ENCODE data around the gene ZFTA. TPM values are rescaled to one million over a fixed set of nuclear protein-coding genes. Genes with fewer than 3 reads are reported as not detected.
"Not testable (repeated sequence)": the region's sequence is repeated elsewhere in the genome, so short reads cannot be mapped to it uniquely, and the experiment has no call there.

The ZFTA gene
- total and polyA plus RNA-seq, 3 donors from 2014 or later: 12.0 to 31.0 (median 19.5) TPM

- 11 to 14% methylated on average over 7 of the region's 7 CpGs for WGBS, 2 donors
- no peaks in the 10 kb centered on the region for H3K27me3 ChIP-seq
- H3K27ac ChIP-seq: peak overlapping the region in 1 of 2 donors; percentile 73
- peak overlapping the region; percentile 78 to 80 for H3K4me3 ChIP-seq
- H3K36me3 ChIP-seq (ENCODE audit: low read depth, missing control alignments): no peaks in the 10 kb centered on the region
- intact Hi-C loops (cut with DNase I; ENCODE audit: low total_unique reads): no loop called here
- peaks cover 3% of the 10 kb centered on the region for H3K4me1 ChIP-seq
- DNase-seq: no peak
- TF ChIP-seq POLR2A (IDR thresholded peaks at IDR 0.05): no peak
- TF ChIP-seq, protein P1, sequence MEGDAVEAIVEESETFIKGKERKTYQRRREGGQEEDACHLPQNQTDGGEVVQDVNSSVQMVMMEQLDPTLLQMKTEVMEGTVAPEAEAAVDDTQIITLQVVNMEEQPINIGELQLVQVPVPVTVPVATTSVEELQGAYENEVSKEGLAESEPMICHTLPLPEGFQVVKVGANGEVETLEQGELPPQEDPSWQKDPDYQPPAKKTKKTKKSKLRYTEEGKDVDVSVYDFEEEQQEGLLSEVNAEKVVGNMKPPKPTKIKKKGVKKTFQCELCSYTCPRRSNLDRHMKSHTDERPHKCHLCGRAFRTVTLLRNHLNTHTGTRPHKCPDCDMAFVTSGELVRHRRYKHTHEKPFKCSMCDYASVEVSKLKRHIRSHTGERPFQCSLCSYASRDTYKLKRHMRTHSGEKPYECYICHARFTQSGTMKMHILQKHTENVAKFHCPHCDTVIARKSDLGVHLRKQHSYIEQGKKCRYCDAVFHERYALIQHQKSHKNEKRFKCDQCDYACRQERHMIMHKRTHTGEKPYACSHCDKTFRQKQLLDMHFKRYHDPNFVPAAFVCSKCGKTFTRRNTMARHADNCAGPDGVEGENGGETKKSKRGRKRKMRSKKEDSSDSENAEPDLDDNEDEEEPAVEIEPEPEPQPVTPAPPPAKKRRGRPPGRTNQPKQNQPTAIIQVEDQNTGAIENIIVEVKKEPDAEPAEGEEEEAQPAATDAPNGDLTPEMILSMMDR (IDR thresholded peaks at IDR 0.05): no peak
- H3K9me3 ChIP-seq: no peaks in the 10 kb centered on the region
Observed at GRCh38 chr11:63814383-63814736, 45.8 kb upstream of the ZFTA start.

DNA sequence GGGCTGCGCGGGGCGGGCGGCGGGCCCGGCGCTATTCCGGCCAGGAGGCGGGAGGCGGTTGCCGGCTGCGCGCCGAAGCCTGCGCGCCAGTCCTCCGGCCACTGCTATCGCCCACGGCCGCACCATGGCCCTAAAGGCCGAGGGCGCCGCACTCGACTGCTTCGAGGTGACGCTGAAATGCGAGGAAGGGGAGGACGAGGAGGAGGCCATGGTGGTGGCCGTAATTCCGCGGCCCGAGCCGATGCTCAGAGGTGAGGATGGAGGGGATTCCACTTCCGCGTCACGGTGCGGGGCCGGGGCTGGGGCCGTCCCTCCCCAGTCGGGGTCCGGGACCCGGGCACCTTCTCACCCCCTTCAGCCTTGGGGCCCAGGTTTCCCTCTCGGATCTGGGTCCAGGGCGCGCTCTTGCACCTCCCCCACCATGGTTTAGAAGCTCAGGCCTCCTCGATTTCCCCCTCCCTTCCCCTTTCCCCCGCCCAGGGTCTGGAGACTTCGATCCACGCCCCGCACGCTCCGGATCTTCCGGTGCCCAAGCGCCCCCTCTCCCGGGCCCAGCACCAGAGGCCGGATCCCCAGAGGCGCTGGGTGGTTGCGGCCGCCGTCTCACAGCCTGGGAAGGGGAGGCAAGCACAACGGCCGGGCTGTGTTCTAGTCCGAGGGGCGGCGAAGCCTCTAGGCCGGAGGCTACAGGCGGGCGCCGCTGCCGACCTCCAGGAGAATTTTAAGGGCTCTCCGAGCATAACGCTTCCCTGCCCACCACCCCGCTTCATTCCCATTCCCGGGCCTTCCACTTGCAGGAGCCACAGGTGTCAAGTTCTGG lies 45.2 kb upstream of the ZFTA start:
- 1% methylated on average over 73 of the region's 74 CpGs; no CpG with 5 or more reads in 1 of the 2 donors for WGBS, 2 donors
- TF ChIP-seq POLR2A (IDR thresholded peaks at IDR 0.05): no peak
- TF ChIP-seq, protein P1 (IDR thresholded peaks at IDR 0.05): no peak
- no peaks in the 10 kb centered on the region for H3K27me3 ChIP-seq
- peak; percentile 51 for DNase-seq
- peak overlapping the region; percentile 78 to 80 for H3K4me3 ChIP-seq
- H3K36me3 ChIP-seq (ENCODE audit: low read depth, missing control alignments): no peaks in the 10 kb centered on the region
- H3K27ac ChIP-seq: peak overlapping the region; percentile 47 to 73
- intact Hi-C loops (cut with DNase I; ENCODE audit: low total_unique reads): no loop called here
- peaks cover 3% of the 10 kb centered on the region for H3K4me1 ChIP-seq
- no peaks in the 10 kb centered on the region for H3K9me3 ChIP-seq

DNA sequence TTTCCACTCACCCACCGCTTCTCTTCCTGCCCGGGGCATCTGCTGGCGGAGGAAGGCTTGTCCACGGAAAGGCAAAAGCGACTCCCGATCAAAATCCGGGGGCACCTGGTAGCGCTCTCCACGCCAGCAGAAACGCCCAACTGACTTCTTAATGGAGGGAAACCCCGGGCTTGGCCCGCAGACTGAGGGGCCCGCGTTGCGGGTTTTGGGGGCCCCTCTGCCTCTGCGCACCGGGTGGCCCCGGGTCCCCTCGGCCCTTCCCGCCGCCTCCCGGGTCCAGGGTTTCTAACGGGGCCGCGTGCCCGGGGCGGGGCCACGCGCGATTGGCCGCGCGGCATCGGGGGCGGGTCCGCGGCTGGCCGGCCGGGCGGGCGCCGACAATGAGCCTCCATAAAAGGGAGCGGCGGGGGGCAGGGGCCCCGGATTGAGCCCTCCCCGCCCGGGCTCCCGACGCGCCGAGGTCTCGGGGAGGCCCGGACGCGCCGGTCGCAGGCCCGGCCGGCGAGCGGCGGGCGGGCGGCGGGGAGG lies 44.5 kb upstream of the ZFTA start, which contains the start of gene SPINDOC:
TSS of gene SPINDOC (plus strand) at position 422 of the 528 bp plus-strand sequence. CDS start 231 bp downstream, outside the sequence.
- Histone ChIP-seq H3K9me3 (no peaks in the 10 kb centered on the region), H3K4me3 (peak within 1 kb of the TSS; percentile 78 to 80), H3K27ac (peak within 1 kb of the TSS; percentile 47 to 73), H3K36me3 (ENCODE audit: low read depth, missing control alignments) (no peaks in the 10 kb centered on the region), H3K4me1 (peaks cover 3% of the 10 kb centered on the region), H3K27me3 (no peaks in the 10 kb centered on the region)
- WGBS, 2 donors: 0 to 1% methylated on average over 13 to 30 of the region's 65 CpGs
- DNase-seq: peak; percentile 80
- intact Hi-C loops (cut with DNase I; ENCODE audit: low total_unique reads): no loop called here
- no peak for TF ChIP-seq POLR2A (IDR thresholded peaks at IDR 0.05)
- TF ChIP-seq, protein P1 (IDR thresholded peaks at IDR 0.05): no peak

DNA sequence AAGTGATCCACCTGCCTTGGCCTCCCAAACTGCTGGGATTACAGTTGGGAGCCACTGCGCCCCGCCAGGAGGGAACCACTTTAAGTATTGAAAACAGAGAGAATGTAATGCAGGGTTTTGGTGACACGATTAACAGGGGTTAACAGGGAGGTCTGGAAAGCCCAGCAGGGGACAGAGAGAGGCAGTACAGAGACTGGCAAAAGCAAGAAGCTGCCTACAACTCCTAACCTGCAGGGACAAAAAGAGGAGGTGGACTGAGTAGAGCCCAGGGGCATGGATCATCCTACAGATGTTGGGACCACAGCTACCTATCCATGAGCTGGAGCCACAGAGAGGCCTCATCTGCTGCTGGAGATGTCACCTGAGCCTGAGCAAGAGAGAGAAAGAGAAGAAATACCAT lies 42.9 kb upstream of the ZFTA start:
- 85 to 86% methylated on average over 3 of the region's 3 CpGs for WGBS, 2 donors
- Histone ChIP-seq H3K27me3 (no peaks in the 10 kb centered on the region), H3K4me1 (peaks cover 3% of the 10 kb centered on the region), H3K9me3 (no peaks in the 10 kb centered on the region), H3K27ac (no peak overlapping the region), H3K4me3 (no peak overlapping the region), H3K36me3 (ENCODE audit: low read depth, missing control alignments) (no peaks in the 10 kb centered on the region)
- TF ChIP-seq, protein P1 (IDR thresholded peaks at IDR 0.05): no peak
- TF ChIP-seq POLR2A (IDR thresholded peaks at IDR 0.05): no peak
- intact Hi-C loops (cut with DNase I; ENCODE audit: low total_unique reads): no loop called here
- no peak for DNase-seq

DNA sequence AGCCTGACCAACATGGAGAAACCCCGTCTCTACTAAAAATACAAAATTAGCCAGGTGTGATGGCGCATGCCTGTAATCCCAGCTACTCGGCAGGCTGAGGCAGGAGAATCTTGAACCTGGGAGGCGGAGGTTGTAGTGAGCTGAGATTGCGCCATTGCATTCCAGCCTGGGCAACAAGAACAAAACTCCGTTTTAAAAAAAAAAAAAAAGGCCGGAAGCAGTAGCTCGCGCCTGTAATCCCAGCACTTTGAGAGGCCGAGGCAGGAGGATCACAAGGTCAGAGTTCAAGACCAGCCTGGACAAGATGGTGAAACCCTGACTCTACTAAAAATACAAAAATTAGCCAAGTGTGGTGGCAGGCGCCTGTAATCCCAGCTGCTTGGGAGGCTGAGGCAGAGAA lies 41.8 kb upstream of the ZFTA start:
- H3K4me1 ChIP-seq; DNase-seq; H3K4me3 ChIP-seq; H3K27me3 ChIP-seq; intact Hi-C loops (cut with DNase I; ENCODE audit: low total_unique reads); H3K27ac ChIP-seq; H3K9me3 ChIP-seq; H3K36me3 ChIP-seq (ENCODE audit: low read depth, missing control alignments): not testable (repeated sequence)
- 87 to 91% methylated on average over 11 of the region's 11 CpGs for WGBS, 2 donors
